ENCODE results near the gene PTPRM. TPM values are rescaled to one million over a fixed set of nuclear protein-coding genes. Genes with fewer than 3 reads are reported as not detected.

The PTPRM gene
- polyA plus RNA-seq, 1 donor (not counting 4 experiments of a cell fraction or from before 2014, with no cell fraction given): 54.5 TPM

- dilution Hi-C loops (cut with MboI; ENCODE audit: extremely low pct_ligation_motif_present, low sequenced_read_pairs): no loop called here
- Histone ChIP-seq H3K79me2 (ENCODE audit: control insufficient read depth, insufficient read depth, low read length) (no peaks in the 10 kb centered on the region), H3K36me3 (ENCODE audit: control insufficient read depth in 2 of 2, extremely low read depth in 1 of 2, insufficient read depth in 2 of 2, low read length in 2 of 2) (no peaks in the 10 kb centered on the region), H3K27me3 (ENCODE audit: control insufficient read depth, extremely low read depth, insufficient read depth, low read length) (no peaks in the 10 kb centered on the region), H3K9me1 (ENCODE audit: control insufficient read depth, extremely low read depth, insufficient read depth, low read length) (no peaks in the 10 kb centered on the region), H3K4me3 (ENCODE audit: control insufficient read depth in 2 of 3, extremely low read depth in 1 of 3, insufficient read depth in 2 of 3, low read depth in 1 of 3, low read length in 3 of 3) (no peak overlapping the region), H3K4me2 (ENCODE audit: control insufficient read depth, extremely low read depth, insufficient read depth, low read depth, low read length) (no peak overlapping the region), H4K20me1 (ENCODE audit: control insufficient read depth, extremely low read depth, insufficient read depth, low read length) (no peaks in the 10 kb centered on the region), H3K27ac (ENCODE audit: control insufficient read depth, insufficient read depth, low read length) (no peak overlapping the region), H2AFZ (ENCODE audit: control insufficient read depth, low read length) (no peak overlapping the region), H3K4me1 (ENCODE audit: control insufficient read depth, extremely low read depth, insufficient read depth, low read length) (no peaks in the 10 kb centered on the region), H3K9ac (ENCODE audit: control insufficient read depth, extremely low read depth, insufficient read depth, low read length) (no peak overlapping the region), H3K9me3 (ENCODE audit: control insufficient read depth, low read depth, low read length) (no peaks in the 10 kb centered on the region)
- no peak for TF ChIP-seq EZH2 (IDR thresholded peaks at IDR 0.05; ENCODE audit: low read length)
- TF ChIP-seq CTCF (optimal IDR thresholded peaks at IDR 0.05 in 1 of 3, IDR thresholded peaks at IDR 0.05 in 1 of 3, conservative IDR thresholded peaks at IDR 0.05 in 1 of 3; ENCODE audit: extremely low read depth in 1 of 3, insufficient read depth in 2 of 3, low read length in 3 of 3): no peak
- FAIRE-seq: no peak
- no peak for DNase-seq (ENCODE audit: low read depth, low spot score)
These were observed 182.4 kb downstream of the PTPRM start for GRCh38 chr18:7749510-7749981.

GRCh38 chr18:7750095-7750663, 183.1 kb downstream of the PTPRM start:
- no peak overlapping the region for H3K27ac ChIP-seq (ENCODE audit: control insufficient read depth, insufficient read depth, low read length)
- no peaks in the 10 kb centered on the region for H3K9me1 ChIP-seq (ENCODE audit: control insufficient read depth, extremely low read depth, insufficient read depth, low read length)
- H4K20me1 ChIP-seq (ENCODE audit: control insufficient read depth, extremely low read depth, insufficient read depth, low read length): no peaks in the 10 kb centered on the region
- dilution Hi-C loops (cut with MboI; ENCODE audit: extremely low pct_ligation_motif_present, low sequenced_read_pairs): no loop called here
- H3K9ac ChIP-seq (ENCODE audit: control insufficient read depth, extremely low read depth, insufficient read depth, low read length): no peak overlapping the region
- no peak overlapping the region for H3K4me3 ChIP-seq (ENCODE audit: control insufficient read depth in 2 of 3, extremely low read depth in 1 of 3, insufficient read depth in 2 of 3, low read depth in 1 of 3, low read length in 3 of 3)
- TF ChIP-seq EZH2 (IDR thresholded peaks at IDR 0.05; ENCODE audit: low read length) (no peak), CTCF (optimal IDR thresholded peaks at IDR 0.05 in 1 of 3, IDR thresholded peaks at IDR 0.05 in 1 of 3, conservative IDR thresholded peaks at IDR 0.05 in 1 of 3; ENCODE audit: extremely low read depth in 1 of 3, insufficient read depth in 2 of 3, low read length in 3 of 3) (no peak)
- no peaks in the 10 kb centered on the region for H3K9me3 ChIP-seq (ENCODE audit: control insufficient read depth, low read depth, low read length)
- H2AFZ ChIP-seq (ENCODE audit: control insufficient read depth, low read length): no peak overlapping the region
- H3K79me2 ChIP-seq (ENCODE audit: control insufficient read depth, insufficient read depth, low read length): no peaks in the 10 kb centered on the region
- no peak overlapping the region for H3K4me2 ChIP-seq (ENCODE audit: control insufficient read depth, extremely low read depth, insufficient read depth, low read depth, low read length)
- no peak for DNase-seq (ENCODE audit: low read depth, low spot score)
- no peaks in the 10 kb centered on the region for H3K27me3 ChIP-seq (ENCODE audit: control insufficient read depth, extremely low read depth, insufficient read depth, low read length)
- H3K4me1 ChIP-seq (ENCODE audit: control insufficient read depth, extremely low read depth, insufficient read depth, low read length): no peaks in the 10 kb centered on the region
- H3K36me3 ChIP-seq (ENCODE audit: control insufficient read depth in 2 of 2, extremely low read depth in 1 of 2, insufficient read depth in 2 of 2, low read length in 2 of 2): no peaks in the 10 kb centered on the region
- FAIRE-seq: no peak
